GM19193 (cell line): ENCODE data around the gene P2RY8.

Experiments
- POLR2A ChIP-seq: IDR thresholded peaks from 4 replicates; pipeline ENCODE4 v1.6.1; 2011; ENCODE audit not compliant: insufficient read depth, insufficient read length; ENCODE audit errors: extremely low read depth

Gene P2RY8

GRCh38 chrX:1528186-1528883, 8.7 kb downstream of the P2RY8 start:
- TF ChIP-seq POLR2A, result no peak

DNA sequence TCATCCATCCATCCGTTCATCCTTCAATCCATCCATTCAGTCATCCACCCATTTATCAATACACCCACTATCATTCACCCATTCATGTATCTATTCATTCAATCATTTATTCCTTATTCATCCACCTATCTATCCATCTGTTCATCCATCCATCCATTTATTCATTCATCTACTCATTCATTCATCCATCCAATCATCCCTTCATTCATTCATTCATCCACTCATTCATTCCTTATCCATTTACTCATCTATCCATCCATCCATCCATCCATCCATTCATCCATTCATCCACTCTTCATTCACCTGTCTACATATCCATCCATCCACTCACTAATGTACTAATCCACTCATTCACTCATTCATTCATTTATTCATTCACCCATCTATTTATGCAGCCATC, 9.5 kb downstream of the P2RY8 start:
- no peak for TF ChIP-seq POLR2A

DNA sequence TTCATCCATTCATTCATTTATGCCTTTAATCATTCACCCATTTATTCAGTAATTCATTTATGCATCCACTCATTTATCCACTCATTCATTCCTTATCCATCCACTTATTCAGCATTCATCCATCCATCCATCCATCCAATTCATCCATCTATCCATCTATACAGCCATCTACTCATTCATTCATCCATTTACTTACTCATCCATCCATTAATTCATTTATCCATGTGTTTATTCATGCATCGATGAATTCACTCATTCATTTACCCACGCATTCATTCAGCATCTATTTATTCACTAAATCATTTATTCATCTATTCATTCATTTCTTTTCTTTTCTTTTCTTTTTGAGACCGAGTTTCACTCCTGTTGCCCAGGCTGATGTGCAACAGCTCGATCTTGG, 10.4 kb downstream of the P2RY8 start:
- TF ChIP-seq POLR2A, result no peak

- no peak for TF ChIP-seq POLR2A
Observed at GRCh38 chrX:1525583-1526355, 11.2 kb downstream of the P2RY8 start.

DNA sequence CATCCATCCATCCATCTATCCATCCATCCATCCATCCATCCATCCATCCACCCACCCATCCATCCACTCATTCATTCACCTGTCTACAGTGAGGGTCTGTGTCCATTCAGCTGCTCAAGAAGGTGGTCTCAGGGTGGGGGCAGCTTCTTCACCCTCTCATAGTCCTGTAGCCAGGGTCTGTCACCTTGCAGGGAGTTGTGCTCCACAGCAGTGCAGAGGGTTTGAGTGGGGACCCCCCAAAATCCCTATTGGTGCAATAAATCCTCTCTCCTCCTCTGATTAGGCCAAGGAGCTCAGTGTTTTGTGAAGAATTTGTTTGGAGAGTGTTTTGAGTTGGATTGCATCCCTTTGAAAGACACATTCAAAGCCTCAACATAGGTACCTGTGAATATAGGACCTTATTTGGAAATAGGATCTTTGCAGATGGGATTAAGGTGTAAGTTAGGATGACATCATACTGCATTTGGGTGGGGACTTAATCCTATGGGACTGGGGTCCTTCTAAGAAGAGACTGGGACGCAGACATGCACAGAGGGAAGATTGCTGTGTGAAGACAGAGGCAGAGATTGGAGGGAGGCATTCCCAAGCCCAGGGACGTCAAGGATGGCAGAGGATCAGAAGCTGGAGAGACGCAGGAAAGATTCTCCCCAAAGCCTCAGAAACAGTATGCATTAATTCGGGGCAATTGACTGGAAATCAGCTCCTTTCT, 12.0 kb downstream of the P2RY8 start:
- TF ChIP-seq POLR2A, result no peak

GRCh38 chrX:1521459-1521956, 15.5 kb downstream of the P2RY8 start:
- peak; percentile 53 for TF ChIP-seq POLR2A

GRCh38 chrX:1520350-1520749, 16.6 kb downstream of the P2RY8 start:
- TF ChIP-seq POLR2A, result no peak

GRCh38 chrX:1519022-1519497, 17.9 kb downstream of the P2RY8 start:
- no peak for TF ChIP-seq POLR2A

DNA sequence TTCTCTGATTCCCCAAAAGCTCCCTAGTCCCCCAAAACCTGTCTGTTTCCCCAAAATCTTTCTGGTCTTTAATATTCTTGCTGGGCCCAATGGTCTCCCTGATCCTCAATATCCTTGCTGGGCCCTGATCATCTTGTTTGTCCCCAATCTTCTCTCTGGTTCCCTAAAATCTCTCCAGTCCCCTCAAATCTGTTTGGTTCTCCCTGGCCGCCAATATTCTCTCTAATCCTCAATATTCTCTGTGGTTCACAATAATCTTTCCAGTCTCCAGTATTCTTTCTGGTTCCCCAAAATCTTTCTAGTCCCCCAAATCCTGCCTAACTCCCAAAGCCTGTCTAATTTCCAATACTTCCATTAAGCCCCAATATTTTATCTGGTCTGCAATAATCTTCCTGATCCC, 18.5 kb downstream of the P2RY8 start:
- TF ChIP-seq POLR2A, result no peak

DNA sequence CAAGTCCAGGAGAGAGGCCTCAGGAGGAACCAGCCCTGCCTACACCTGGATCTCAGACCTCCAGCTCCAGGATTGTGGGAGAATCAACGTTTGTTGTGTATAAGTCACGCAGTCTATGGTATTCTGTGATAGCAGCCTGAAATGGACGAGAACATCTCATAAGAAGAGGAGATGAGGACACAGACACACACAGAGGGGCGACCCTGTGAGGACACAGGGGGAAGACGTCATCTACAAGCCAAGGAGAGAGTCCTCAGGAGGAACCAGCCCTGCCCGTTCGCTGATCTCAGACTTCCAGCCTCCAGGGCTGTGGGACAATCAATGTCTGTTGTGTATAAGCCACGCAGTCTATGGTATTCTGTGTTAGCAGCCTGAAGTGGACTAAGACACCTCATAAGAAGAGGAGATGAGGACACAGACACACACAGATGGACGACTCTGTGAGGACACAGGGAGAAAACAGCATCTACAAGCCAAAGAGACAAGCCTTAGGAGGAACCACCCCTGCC, 20.3 kb downstream of the P2RY8 start:
- TF ChIP-seq POLR2A, result no peak

- no peak for TF ChIP-seq POLR2A
Observed at GRCh38 chrX:1511829-1512228, 25.2 kb downstream of the P2RY8 start.

- TF ChIP-seq POLR2A, result no peak
Observed at GRCh38 chrX:1511150-1511549, 25.8 kb downstream of the P2RY8 start.

DNA sequence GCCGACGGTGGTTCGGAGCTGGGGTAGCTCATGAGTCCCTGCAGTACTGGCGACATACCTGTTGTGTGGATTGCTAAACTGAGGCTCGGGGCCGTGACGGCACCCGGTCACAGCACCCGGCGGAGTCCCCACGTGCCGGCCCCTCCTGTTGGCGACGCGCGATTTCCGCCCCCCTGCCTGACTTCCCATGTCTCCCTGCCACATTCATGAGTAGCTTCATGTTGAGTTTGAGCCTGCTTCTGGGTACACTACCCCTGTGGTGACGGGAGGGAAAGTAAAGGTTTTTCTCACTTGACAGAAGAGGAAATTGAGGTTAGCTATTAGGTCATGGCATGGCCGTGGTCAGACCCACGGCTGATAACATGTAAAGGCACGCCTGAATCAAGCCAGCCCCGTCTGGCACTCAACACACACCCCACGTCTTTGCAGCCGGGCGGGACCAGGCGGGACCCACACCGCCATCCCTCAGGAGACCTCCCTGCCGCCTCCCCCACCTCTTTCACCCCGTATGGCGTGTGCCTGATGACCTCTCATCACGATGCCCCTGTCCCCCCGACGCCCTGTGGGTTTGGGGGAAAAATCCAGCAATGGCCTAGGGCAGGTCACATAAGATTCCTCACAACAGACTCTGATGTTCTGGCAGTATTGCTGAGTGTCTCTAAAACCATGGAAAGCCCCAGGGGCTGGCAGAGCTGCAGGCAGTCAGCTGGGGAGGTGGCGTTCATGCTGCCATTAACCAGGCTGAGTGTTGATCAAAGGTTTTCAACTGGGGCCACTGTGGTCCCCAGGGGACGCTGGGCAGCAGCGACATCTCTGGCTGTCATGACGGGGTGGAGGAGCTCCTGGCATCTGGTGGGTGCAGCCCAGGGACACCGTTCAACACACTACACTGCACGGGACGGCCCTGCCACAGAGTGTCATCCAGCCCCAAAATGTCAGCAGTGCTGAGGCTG, 29.2 kb downstream of the P2RY8 start:
- peak; percentile 15 for TF ChIP-seq POLR2A

GRCh38 chrX:1506916-1507315, 30.1 kb downstream of the P2RY8 start:
- TF ChIP-seq POLR2A, result no peak
